ENCODE results near the gene KCNE2.
"Not testable (repeated sequence)": the region's sequence is repeated elsewhere in the genome, so short reads cannot be mapped to it uniquely, and the experiment has no call there.

GRCh38 chr21:34383138-34383537 is 19.3 kb downstream of the KCNE2 start:
- not testable (repeated sequence) for TF ChIP-seq CTCF (IDR thresholded peaks at IDR 0.05; ENCODE audit: poor library complexity); EZH2 (IDR thresholded peaks at IDR 0.05; ENCODE audit: borderline replicate concordance)
